GM21367 (cell line): ENCODE measurements around the gene TTL.
"Not testable (repeated sequence)": the region's sequence is repeated elsewhere in the genome, so short reads cannot be mapped to it uniquely, and the experiment has no call there.

Experiments
- ATAC-seq: cut with Tn5 transposase; IDR thresholded peaks from one replicate; pipeline ENCODE4 v1.9.1; 2021; ENCODE audit not compliant: unreplicated experiment

The TTL gene

DNA sequence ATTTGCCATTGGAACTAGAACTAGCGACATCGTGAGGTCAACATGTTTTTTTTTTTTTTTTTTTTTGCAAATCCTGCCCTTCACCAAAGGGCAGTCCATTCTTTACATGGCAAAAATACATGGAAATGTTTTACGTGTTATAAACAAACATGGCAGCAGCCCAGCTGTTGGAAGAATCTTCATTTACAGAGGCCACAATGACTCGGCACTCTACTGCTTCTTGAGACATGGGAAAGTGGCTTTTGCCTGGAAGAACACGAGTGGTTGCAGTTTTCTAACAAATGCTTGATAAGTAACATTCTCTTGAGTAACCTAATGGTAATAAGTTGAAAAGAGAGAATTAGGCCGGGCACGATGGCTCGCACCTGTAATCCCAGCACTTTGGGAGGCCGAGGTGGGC lies 37.5 kb downstream of the TTL start:
- ATAC-seq: no peak

- ATAC-seq: no peak
Measured at GRCh38 chr2:112520234-112520783, 38.4 kb downstream of the TTL start.

- no peak for ATAC-seq
Measured at GRCh38 chr2:112523291-112523777, 41.4 kb downstream of the TTL start.

GRCh38 chr2:112524276-112524675 lies 42.3 kb downstream of the TTL start:
- ATAC-seq: not testable (repeated sequence)

DNA sequence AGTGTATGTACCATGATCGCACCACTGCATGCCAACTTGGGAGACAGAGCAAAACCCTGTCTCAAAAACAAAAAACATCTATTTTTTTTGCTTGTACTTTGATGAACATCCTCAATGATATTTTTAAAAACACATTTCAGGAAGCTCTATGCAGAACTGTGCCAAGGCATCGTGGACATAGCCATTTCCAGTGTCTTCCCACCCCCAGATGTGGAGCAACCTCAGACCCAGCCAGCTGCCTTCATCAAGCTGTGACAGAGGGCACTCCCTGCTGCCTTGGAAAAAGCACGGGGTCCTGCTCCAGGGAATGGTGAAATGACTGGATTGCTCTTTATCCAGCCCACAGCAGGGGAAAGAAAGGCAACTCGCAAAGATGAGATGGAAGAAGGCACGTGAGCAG lies 46.6 kb downstream of the TTL start:
- ATAC-seq: no peak

DNA sequence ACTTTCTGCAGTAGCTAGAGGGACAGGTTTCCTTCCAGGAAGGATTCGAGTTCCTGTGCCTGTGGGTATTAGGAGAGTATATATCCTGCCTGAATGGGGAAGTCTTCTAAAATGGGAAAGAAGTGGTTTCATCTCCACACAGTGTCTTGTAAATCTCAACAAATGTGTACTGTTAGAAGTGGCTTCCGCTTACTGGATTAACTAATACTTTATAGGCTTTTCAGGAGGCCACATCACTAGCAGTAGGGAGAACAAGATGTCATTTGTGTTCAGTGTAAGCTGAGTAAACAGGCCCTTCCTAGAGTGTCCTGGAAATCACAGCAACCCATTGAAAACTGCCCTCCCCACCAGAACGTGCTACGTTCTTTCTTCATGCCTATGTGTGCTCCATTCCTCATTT lies 47.8 kb downstream of the TTL start:
- no peak for ATAC-seq

GRCh38 chr2:112530728-112531127 lies 48.8 kb downstream of the TTL start:
- ATAC-seq: no peak

DNA sequence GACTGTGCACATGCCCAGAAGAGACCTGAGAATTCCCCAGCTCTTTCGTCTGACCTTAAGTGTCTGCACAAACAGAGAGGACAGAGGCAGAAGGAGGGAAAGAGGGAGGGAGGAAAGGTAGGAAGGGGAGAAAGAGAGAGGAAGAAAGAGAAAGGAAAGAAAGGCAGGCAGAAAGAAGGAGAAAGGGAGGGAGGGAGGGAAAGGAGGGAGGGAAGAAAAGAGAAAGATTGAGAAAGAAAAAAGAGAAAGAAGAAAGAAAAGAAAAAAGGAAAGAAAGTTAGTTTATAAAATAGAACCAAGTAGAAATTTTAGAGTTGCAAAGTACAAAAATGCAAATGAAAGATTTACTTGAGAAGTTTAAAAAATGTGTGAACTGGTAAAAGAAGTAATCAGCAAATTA lies 52.9 kb downstream of the TTL start:
- ATAC-seq: no peak

DNA sequence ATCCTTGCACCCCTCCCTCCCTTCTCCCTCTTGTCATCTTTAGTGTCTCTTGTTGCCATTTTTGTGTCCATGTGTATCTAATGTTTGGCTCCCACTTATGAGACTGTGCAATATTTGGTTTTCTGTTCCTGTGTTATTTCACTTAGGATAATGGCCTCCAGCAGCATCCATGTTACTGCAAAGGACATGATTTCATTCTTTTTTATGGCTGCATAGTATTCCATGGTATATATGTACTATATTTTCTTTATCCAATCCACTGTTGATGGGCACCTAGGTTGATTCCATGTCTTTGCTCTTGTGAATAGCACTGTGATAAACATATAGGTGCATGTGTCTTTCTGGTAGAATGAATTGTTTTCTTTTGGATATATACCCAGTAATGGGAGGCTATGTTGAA lies 54.7 kb downstream of the TTL start:
- ATAC-seq: not testable (repeated sequence)

DNA sequence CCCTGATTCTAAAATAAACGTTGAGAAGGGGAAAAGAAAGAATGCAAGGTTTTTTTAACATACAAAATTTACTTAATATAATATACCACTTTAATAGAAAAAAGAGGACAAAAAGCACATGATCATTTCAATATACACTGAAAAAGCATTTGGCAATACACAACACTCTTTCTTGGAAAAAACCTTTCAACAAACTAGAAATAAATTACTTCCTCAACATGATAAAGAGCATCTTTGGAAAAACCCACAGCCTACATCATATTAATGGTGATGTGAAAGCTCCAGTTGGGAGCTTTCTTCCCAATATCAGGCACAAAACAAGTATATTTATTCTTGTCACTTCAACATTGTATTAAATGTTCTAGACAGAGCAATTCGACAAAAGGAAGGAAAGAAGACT lies 57.4 kb downstream of the TTL start:
- ATAC-seq: no peak

- ATAC-seq: no peak
Measured at GRCh38 chr2:112540906-112541305, 59.0 kb downstream of the TTL start.

DNA sequence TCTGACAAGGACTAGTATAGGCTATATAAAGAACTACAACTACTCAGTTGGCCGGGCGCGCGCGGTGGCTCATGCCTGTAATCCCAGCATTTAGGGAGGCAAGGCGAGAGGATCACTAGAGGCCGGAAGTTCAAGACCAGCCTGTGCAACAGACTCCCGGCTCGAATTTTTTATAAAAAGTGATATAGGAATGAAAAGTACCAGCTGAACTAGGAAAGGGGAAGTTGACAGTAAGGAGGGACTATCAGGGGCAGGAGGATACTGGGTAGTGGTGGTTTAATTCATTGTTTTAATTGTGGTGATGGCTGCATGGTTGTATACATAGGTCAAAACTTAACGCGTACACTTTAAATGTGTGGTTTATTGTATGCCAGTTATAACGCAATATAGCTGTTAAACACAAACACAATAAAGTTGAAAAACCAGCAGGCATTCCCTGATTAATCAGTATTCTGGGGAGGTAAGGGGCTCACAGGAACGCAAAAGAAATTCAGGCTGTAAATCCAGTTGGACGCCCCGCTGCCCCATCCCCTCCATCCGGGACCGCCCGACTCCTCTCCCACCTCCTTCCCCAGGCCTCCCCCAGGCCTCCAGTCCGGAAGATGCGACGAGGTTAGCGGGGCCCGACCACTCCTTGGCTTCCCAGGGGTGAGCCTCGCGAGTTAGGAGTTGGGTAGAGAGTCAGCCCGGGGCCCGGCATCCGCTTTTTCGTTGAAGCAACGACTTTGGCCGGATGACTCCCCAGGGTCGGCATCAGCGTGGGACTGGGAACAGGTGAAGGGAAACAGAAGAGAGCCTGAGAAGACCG lies 59.6 kb downstream of the TTL start:
- ATAC-seq: peak; percentile 47

GRCh38 chr2:112542123-112542983 lies 60.4 kb downstream of the TTL start, which contains the start of gene POLR1B:
Gene POLR1B, plus strand, starts transcription at chr2:112542465. Its CDS starts 30 bp downstream, at chr2:112542495.
- peak; percentile 70 for ATAC-seq

GRCh38 chr2:112542984-112543661 lies 61.2 kb downstream of the TTL start:
- no peak for ATAC-seq

DNA sequence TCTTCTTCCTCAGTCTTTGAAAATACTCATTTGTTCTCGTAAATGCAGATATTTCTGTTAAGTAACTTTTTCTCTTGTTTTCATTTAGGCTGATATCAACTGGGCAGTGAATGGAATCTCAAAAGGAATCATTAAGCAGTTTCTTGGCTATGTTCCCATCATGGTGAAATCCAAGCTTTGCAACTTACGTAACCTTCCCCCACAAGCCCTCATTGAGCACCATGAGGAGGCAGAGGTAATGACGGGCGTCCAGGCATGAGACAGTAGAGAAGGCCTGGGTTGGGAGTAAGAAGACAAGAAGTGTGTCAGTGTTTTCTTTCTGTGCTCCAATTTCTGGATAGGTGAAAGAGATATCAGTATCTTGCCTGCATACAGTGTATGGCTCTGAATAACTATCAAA lies 65.4 kb downstream of the TTL start:
- no peak for ATAC-seq

DNA sequence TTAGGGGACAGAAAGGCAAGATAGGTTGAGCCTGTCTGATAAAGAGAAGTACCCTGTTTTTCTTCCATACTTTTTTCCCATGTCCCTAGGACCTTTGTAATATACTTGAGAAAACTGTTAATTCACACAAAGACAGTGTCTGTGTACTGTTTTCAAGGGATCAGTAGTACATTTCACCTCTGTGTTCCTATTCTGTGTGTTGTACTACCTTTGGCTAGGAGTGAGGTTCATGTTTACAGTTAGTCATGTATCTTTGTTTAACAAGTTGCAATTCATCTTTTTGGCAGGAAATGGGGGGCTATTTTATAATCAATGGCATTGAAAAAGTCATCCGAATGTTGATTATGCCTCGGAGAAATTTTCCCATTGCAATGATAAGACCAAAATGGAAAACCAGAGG lies 67.0 kb downstream of the TTL start:
- no peak for ATAC-seq

GRCh38 chr2:112566104-112566503 lies 84.1 kb downstream of the TTL start:
- ATAC-seq: no peak

GRCh38 chr2:112566508-112566907 lies 84.6 kb downstream of the TTL start:
- not testable (repeated sequence) for ATAC-seq

DNA sequence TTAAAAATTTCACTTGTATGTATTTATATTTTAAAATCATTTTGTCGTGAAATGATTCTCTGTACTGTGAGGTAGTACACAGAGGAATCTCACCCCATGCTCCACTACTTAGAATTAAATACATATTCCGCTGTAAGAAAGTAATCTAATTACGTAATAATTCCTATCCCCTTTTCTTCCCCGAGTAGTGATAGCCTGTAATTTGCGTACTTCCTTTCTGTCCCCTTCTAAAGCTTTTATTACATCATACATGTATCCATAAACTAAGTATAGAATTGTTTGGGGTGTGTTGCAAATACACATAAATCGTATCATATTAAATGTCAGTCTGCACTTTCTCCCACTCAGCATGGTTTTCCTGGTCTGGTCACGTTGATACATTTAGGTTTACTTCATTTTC lies 90.0 kb downstream of the TTL start:
- ATAC-seq: no peak

GRCh38 chr2:112577756-112578155 lies 95.8 kb downstream of the TTL start:
- ATAC-seq: no peak

GRCh38 chr2:112579241-112579640 lies 97.3 kb downstream of the TTL start:
- no peak for ATAC-seq
